Hematopoietic multipotent progenitor cell treated with erythropoietin and hydrocortisone succinate and interleukin-3 and kit ligand, for 17 days (in vitro differentiated cells): Measurements from ENCODE around the gene SPATA25.
A peak's percentile ranks its signal among the peaks of the same experiment; 100 is the strongest.

Experiments used
- DNase-seq: peaks from one replicate; pipeline ENCODE4 v3.0.0-alpha.2; 2015; ENCODE audit warnings: low spot score

SPATA25 gene

GRCh38 chr20:45863543-45864470 is 23.6 kb downstream of the SPATA25 start:
- DNase-seq: no peak

GRCh38 chr20:45861221-45862075 is 26.0 kb downstream of the SPATA25 start:
- peak; percentile 80 for DNase-seq

GRCh38 chr20:45860560-45861220 is 26.7 kb downstream of the SPATA25 start:
- DNase-seq: no peak

- DNase-seq: no peak
Measured at GRCh38 chr20:45859916-45860315, 27.5 kb downstream of the SPATA25 start.

- no peak for DNase-seq
Measured at GRCh38 chr20:45857882-45858216, 29.6 kb downstream of the SPATA25 start.

- DNase-seq: peak; percentile 99
Measured at GRCh38 chr20:45857114-45857881, 30.1 kb downstream of the SPATA25 start, which contains the start of the genes ACOT8 and ZSWIM3. Gene ACOT8 (minus strand): TSS chr20:45857392. CDS start chr20:45857315, 77 bp downstream. Gene ZSWIM3 (plus strand): TSS chr20:45857614. CDS start chr20:45857826, 212 bp downstream.

- DNase-seq: no peak
Measured at GRCh38 chr20:45853484-45853883, 33.9 kb downstream of the SPATA25 start.

GRCh38 chr20:45852326-45852725 is 35.1 kb downstream of the SPATA25 start:
- peak; percentile 26 for DNase-seq

GRCh38 chr20:45851501-45851900 is 35.9 kb downstream of the SPATA25 start:
- no peak for DNase-seq

GRCh38 chr20:45850926-45851325 is 36.5 kb downstream of the SPATA25 start:
- DNase-seq: peak; percentile 86

- DNase-seq: no peak
Measured at GRCh38 chr20:45850238-45850637, 37.2 kb downstream of the SPATA25 start.

GRCh38 chr20:45848969-45849582 is 38.3 kb downstream of the SPATA25 start:
- DNase-seq: no peak

GRCh38 chr20:45848421-45848820 is 39.0 kb downstream of the SPATA25 start:
- DNase-seq: no peak

- DNase-seq: no peak
Measured at GRCh38 chr20:45845452-45845851, 42.0 kb downstream of the SPATA25 start.

- no peak for DNase-seq
Measured at GRCh38 chr20:45843506-45843905, 43.9 kb downstream of the SPATA25 start.

GRCh38 chr20:45842169-45842812 is 45.1 kb downstream of the SPATA25 start:
- DNase-seq: no peak

GRCh38 chr20:45841407-45842129 is 45.9 kb downstream of the SPATA25 start:
- no peak for DNase-seq

- DNase-seq: no peak
Measured at GRCh38 chr20:45840700-45841198, 46.7 kb downstream of the SPATA25 start.

GRCh38 chr20:45836841-45837240 is 50.6 kb downstream of the SPATA25 start:
- peak; percentile 34 for DNase-seq
